GM10266 (cell line): Measurements from ENCODE around the gene KRTAP1-4.

Experiments
- DNase-seq: peaks from one replicate; pipeline ENCODE4 v3.0.0; 2012; ENCODE audit errors: extremely low spot score
- CTCF ChIP-seq: IDR thresholded peaks from 2 replicates; pipeline ENCODE4 v1.5.1; 2012; ENCODE audit warnings: mild to moderate bottlenecking, low read depth; ENCODE audit not compliant: control insufficient read depth, insufficient read depth; ENCODE audit errors: missing control alignments

KRTAP1-4 gene

DNA sequence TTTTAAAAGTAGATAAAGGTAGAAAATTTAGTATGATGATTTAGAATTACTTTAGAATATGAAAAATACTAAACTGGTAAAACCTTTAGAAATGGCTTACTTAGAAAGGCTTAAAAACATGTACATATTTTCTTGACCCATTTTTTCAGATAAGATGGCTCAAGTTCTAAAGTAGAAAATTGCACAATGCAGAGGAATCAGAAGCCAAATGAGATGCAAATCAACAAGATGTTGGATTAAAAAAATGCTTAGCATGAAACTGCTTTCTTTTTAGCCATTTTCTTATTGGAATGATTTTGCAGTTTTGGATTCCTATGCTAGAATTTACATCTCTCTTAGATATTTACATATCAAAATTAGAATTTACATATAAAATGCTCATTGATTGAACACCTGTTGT, 19.6 kb downstream of the KRTAP1-4 start:
- no peak for DNase-seq
- TF ChIP-seq CTCF, result no peak

DNA sequence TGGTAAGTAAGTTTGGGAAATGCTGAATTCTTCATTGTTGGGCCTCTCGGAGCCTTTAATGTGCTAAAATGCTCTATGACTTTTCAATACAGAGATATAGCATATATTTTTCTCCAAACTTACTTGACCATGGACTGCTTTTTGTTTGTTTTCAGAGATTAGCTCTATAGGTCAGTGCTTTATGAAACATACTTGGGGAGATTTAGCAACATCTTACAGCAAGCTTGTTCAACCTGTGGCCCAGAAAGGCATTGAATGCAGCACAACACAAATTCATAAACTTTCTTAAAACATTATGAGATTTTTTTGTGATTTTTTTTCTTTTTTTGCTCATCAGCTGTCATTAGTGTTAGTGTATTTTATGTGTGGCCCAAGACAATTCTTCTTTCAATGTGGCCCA, 20.1 kb downstream of the KRTAP1-4 start:
- DNase-seq, result no peak
- TF ChIP-seq CTCF, result no peak

- TF ChIP-seq CTCF, result no peak
- no peak for DNase-seq
Measured at GRCh38 chr17:41009301-41009760, 20.7 kb downstream of the KRTAP1-4 start.

DNA sequence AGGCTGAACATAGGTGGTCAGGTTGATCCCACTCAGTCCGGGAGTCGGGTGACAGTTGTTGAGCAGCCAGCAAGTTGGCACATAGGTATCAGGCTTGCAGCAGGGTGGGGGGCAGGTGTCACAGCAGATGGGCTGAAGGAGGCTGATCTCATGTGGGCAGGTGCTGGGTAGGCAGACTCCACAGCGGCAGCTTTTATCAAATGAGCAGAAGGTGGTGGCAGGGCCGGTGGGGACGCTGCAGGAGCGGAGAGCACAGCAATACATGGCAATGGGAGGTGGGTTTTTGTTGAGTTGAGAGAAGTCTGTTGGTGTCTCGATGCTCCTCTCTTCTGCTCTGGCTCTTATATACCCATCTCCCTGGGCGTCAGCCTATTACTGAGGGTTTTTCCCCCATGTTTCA, 21.2 kb downstream of the KRTAP1-4 start, which contains the start of gene KRTAP3-1:
KRTAP3-1 (minus strand) TSS at position 318 of the 400 bp plus-strand sequence; CDS start at position 264, 54 bp downstream.
- no peak for TF ChIP-seq CTCF
- no peak for DNase-seq

- DNase-seq, result no peak
- TF ChIP-seq CTCF, result no peak
Measured at GRCh38 chr17:41004397-41004796, 25.6 kb downstream of the KRTAP1-4 start.

DNA sequence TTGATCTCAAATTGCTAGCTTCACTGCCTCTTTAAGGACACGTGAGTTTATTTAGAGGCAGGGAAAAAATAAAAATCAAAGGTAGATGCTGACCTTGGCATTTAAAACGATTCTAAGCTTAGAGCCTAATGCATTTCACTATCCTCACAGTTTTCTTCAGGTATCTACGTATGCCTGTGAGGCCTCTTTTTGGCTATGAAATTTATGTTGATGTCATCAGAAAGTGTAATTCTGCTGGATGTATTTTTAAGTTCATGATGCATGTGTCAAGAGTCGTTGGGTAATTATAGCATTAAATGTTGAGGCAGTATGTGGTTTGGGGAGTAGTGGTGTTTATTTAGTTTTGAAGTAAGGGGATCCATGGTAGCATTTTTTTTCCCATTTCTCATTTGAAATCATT, 26.1 kb downstream of the KRTAP1-4 start:
- no peak for DNase-seq
- no peak for TF ChIP-seq CTCF

DNA sequence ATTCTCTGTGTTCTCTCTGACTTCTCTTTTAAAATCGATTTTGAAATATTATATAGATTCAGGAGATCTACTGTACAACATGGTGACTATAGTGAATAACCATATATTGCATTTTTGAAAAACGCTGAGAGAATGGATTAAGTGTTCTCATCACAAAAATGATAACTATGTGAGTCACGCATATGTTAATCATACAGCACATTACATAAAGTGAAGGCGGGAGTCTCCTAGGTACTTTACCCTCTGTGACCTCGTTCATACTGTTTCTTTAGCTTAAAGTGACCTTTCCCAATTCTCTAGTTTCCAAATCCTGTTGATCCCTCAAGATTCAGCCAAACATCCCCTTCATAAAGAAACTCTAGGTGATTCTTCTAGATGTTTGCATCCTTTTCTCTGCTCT, 27.2 kb downstream of the KRTAP1-4 start:
- DNase-seq, result no peak
- no peak for TF ChIP-seq CTCF
